ENCODE data around the gene CLASP1.
"Not testable (repeated sequence)": the region's sequence is repeated elsewhere in the genome, so short reads cannot be mapped to it uniquely, and the experiment has no call there.

DNA sequence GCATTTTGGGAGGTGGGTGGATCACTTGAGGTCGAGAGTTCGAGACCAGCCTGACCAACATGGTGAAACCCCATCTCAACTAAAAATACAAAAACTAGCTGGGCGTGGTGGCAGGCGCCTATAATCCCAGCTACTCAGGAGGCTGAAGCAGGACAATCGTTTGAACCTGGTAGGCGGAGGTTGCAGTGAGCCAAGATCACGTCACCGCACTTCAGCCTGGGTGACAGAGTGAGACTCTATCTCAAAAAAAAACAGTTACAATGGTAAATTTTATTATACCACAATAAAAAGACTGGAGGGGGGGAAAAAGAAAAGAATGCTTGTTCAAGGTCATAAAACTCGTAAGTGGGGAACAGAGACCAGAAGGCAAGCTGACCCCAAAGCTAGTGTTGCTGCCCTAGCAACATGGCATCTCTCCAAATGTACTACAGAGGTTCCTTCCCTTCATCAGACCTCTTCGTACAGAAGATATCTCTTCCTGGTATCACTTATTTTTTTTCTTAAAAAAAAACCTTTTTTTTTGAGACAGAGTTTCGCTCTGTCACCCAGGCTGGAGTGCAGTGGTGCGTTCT lies 305.3 kb downstream of the CLASP1 start:
- not testable (repeated sequence) for TF ChIP-seq POLR2AphosphoS5 (IDR thresholded peaks at IDR 0.05; ENCODE audit: low read depth, low read length); RAD21 (IDR thresholded peaks at IDR 0.05 in 1 of 2, conservative IDR thresholded peaks at IDR 0.05 in 1 of 2; ENCODE audit: low read depth in 2 of 2, low read length in 2 of 2); TAF1 (IDR thresholded peaks at IDR 0.05; ENCODE audit: low read depth, low read length); HDAC2 (IDR thresholded peaks at IDR 0.05; ENCODE audit: borderline replicate concordance in 1 of 2, low read depth in 2 of 2, low read length in 2 of 2); EP300 (IDR thresholded peaks at IDR 0.05; ENCODE audit: borderline replicate concordance in 1 of 2, low read depth in 2 of 2, low read length in 2 of 2); GTF2F1 (IDR thresholded peaks at IDR 0.05; ENCODE audit: borderline replicate concordance, low read depth, low read length); SP2 (IDR thresholded peaks at IDR 0.05; ENCODE audit: low read length); CHD2 (IDR thresholded peaks at IDR 0.05; ENCODE audit: low read length); SP1 (IDR thresholded peaks at IDR 0.05; ENCODE audit: low read depth, low read length); POLR2A (IDR thresholded peaks at IDR 0.05; ENCODE audit: control extremely low read depth in 1 of 2, low read depth in 2 of 2, low read length in 2 of 2)
- TF ChIP-seq, protein P1, sequence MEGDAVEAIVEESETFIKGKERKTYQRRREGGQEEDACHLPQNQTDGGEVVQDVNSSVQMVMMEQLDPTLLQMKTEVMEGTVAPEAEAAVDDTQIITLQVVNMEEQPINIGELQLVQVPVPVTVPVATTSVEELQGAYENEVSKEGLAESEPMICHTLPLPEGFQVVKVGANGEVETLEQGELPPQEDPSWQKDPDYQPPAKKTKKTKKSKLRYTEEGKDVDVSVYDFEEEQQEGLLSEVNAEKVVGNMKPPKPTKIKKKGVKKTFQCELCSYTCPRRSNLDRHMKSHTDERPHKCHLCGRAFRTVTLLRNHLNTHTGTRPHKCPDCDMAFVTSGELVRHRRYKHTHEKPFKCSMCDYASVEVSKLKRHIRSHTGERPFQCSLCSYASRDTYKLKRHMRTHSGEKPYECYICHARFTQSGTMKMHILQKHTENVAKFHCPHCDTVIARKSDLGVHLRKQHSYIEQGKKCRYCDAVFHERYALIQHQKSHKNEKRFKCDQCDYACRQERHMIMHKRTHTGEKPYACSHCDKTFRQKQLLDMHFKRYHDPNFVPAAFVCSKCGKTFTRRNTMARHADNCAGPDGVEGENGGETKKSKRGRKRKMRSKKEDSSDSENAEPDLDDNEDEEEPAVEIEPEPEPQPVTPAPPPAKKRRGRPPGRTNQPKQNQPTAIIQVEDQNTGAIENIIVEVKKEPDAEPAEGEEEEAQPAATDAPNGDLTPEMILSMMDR (IDR thresholded peaks at IDR 0.05; ENCODE audit: control extremely low read depth in 1 of 3, insufficient read depth in 1 of 3, low read depth in 1 of 3, low read length in 3 of 3): not testable (repeated sequence)

Measured in H1 (cell line).